Activated T-helper 1 cell treated with anti-CD3 and anti-CD28 coated beads, Interleukin-12 subunit alpha, Interleukin-12 subunit beta, Interleukin-2, Interleukin-4 antibody, amounts not matched to agents 30 ng/mL and 10 ng/mL and 1 ng/mL, durations not matched to agents 14 hours and 24 hours and 36 hours (primary cell): ENCODE data around the gene PGA3. TPM values are rescaled to one million over a fixed set of nuclear protein-coding genes. Genes with fewer than 3 reads are reported as not detected.
"Not testable (repeated sequence)": the region's sequence is repeated elsewhere in the genome, so short reads cannot be mapped to it uniquely, and the experiment has no call there.

ENCODE experiments used
- DNase-seq: peaks from one replicate; pipeline ENCODE4 v3.0.0; 2021; ENCODE audit warnings: low spot score
- H3K27ac Mint-ChIP-seq: one replicate; pipeline ENCODE4 v1.8.0; 2021; ENCODE audit warnings: mild to moderate bottlenecking, mixed read lengths
- H3K27me3 Mint-ChIP-seq: one replicate; pipeline ENCODE4 v1.8.0; 2022; ENCODE audit warnings: mild to moderate bottlenecking, moderate library complexity, mixed read lengths; ENCODE audit not compliant: insufficient read depth
- H3K36me3 Mint-ChIP-seq: one replicate; pipeline ENCODE4 v1.8.0; 2021; ENCODE audit warnings: low read depth, mixed read lengths
- H3K4me1 Mint-ChIP-seq: one replicate; pipeline ENCODE4 v1.8.0; 2021; ENCODE audit warnings: low read depth, mixed read lengths
- H3K4me3 Mint-ChIP-seq: one replicate; pipeline ENCODE4 v1.8.0; 2021; ENCODE audit warnings: mild to moderate bottlenecking, moderate library complexity, mixed read lengths
- H3K9me3 Mint-ChIP-seq: one replicate; pipeline ENCODE4 v1.8.0; 2021; ENCODE audit warnings: mixed read lengths
- intact Hi-C: fragments of 100-400 bp; cut with micrococcal nuclease; formaldehyde crosslinking; loops from one replicate; pipeline ENCODE4 v1.15.1; 2024
- total RNA-seq: library from RNA; stranded (reverse); gene quantifications from 2 replicates; pipeline ENCODE4 v1.2.3, GENCODE V29; 2022

PGA3 gene
- total RNA-seq: not detected in 2 replicates

- intact Hi-C loops, H3K36me3 Mint-ChIP-seq, H3K9me3 Mint-ChIP-seq, H3K4me1 Mint-ChIP-seq, H3K4me3 Mint-ChIP-seq, H3K27ac Mint-ChIP-seq, DNase-seq: not testable (repeated sequence)
- H3K27me3 Mint-ChIP-seq: peaks cover 14% of the 10 kb centered on the region
Measured at GRCh38 chr11:61202950-61203746, at the start of gene PGA3. TSS of gene PGA3 (plus strand) at chr11:61203515. CDS start at chr11:61203565, 50 bp downstream.

DNA sequence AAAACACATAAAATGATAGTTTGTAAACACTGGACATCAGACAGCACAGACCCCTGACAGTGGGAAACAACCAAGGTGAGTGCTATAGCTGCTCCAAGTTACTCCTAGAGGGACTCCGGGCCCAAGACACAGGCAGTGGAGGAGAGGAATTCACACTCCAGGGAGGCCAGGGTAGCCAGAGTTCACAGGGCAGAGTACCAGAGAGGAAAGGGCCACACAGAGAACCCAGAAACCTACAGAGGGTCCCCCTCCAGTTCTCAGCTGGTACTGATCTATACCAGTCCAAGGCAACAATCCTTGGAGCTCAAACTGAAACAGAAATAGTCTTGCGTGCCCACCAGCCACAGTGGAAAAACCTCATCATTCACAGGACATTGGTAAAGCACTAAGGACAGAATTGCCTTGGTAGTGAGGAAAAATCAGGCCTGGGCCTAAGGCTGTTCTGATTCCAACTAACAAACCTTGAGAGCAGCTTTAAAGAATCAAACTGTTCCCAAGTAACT, 49.7 kb upstream of the PGA3 start:
- Mint-ChIP-seq H3K4me1 (peaks cover 13% of the 10 kb centered on the region), H3K27ac (no peak overlapping the region), H3K27me3 (no peaks in the 10 kb centered on the region), H3K4me3 (no peak overlapping the region), H3K36me3 (peaks cover 18% of the 10 kb centered on the region), H3K9me3 (peaks cover 21% of the 10 kb centered on the region)
- intact Hi-C loops: no loop called here
- no peak for DNase-seq

DNA sequence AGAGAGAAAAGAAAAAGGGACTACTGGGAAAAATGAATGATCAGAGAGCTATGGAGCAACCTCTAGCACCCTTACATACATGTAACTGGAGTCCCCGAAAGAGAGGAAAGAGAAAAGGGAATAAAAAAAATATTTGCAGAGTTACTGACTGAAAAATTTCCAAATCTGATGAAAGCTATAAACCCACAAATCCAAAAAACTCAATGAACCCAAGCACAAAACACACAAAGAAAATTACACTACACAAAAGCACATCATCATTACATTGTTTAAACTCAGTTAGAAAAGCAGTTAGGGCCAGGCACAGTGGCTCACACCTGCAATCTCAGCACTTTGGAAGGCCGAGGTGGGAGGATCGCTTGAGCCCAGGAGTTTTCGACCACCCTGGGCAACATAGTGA, 48.8 kb upstream of the PGA3 start:
- Mint-ChIP-seq H3K27me3 (no peaks in the 10 kb centered on the region), H3K36me3 (peaks cover 18% of the 10 kb centered on the region), H3K9me3 (peaks cover 21% of the 10 kb centered on the region), H3K27ac (no peak overlapping the region), H3K4me1 (peaks cover 17% of the 10 kb centered on the region), H3K4me3 (no peak overlapping the region)
- no peak for DNase-seq
- intact Hi-C loops: no loop called here

GRCh38 chr11:61155312-61155711, 48.0 kb upstream of the PGA3 start:
- peaks cover 21% of the 10 kb centered on the region for H3K4me1 Mint-ChIP-seq
- H3K9me3 Mint-ChIP-seq: peaks cover 21% of the 10 kb centered on the region
- no peak for DNase-seq
- no peaks in the 10 kb centered on the region for H3K27me3 Mint-ChIP-seq
- no peak overlapping the region for H3K4me3 Mint-ChIP-seq
- intact Hi-C loops: no loop called here
- no peak overlapping the region for H3K27ac Mint-ChIP-seq
- H3K36me3 Mint-ChIP-seq: peaks cover 18% of the 10 kb centered on the region

DNA sequence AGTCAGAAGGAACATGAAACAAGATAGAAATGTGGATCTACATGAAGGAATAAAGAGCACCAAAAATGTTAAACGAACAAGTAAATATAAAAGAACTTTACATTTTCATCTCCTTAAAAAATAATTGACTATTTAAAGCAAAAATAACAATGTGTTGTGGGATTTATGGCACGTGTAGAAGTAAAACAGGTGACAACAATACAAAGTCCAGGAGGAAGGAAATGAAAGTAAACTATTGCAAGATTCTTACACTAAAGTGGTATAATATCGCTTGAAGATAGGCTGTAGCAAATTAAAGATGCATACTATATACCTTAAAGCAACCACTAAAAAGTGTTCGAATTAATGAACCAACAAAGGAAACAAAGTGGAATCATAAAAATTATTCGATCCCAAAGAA, 47.6 kb upstream of the PGA3 start:
- no peaks in the 10 kb centered on the region for H3K27me3 Mint-ChIP-seq
- intact Hi-C loops: no loop called here
- no peak overlapping the region for H3K27ac Mint-ChIP-seq

DNA sequence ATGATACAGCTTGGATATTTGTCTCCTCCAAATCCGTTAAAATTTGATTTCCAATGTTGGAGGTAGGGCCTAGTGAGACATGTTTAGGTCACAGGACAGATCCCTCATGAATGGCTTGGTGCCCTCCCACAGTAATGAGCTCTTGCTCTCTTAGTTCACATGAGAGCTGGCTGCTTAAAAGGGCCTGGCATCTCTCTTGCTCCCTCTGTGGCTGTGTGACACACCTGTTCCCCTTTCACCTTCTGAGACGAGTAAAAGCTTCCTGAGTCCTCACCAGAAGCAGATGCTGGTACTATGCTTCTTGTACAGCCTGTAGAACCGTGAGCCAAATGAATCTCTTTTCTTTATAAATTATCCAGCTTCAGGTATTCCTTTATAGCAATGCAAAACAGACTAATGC, 45.6 kb upstream of the PGA3 start:
- peaks cover 21% of the 10 kb centered on the region for H3K9me3 Mint-ChIP-seq
- no peak for DNase-seq
- no peaks in the 10 kb centered on the region for H3K27me3 Mint-ChIP-seq
- H3K27ac Mint-ChIP-seq: no peak overlapping the region
- intact Hi-C loops: no loop called here
- H3K4me3 Mint-ChIP-seq: no peak overlapping the region
- H3K4me1 Mint-ChIP-seq: peaks cover 40% of the 10 kb centered on the region
- peaks cover 18% of the 10 kb centered on the region for H3K36me3 Mint-ChIP-seq

More for the DNA sequence above, 47.6 kb upstream of the PGA3 start:
- Mint-ChIP-seq H3K4me3 (no peak overlapping the region), H3K4me1 (peaks cover 25% of the 10 kb centered on the region), H3K9me3 (peaks cover 21% of the 10 kb centered on the region), H3K36me3 (peaks cover 18% of the 10 kb centered on the region)
- DNase-seq: no peak

- Mint-ChIP-seq H3K27me3 (no peaks in the 10 kb centered on the region), H3K4me3 (peak overlapping the region; percentile 20), H3K27ac (no peak overlapping the region), H3K4me1 (peaks cover 47% of the 10 kb centered on the region), H3K36me3 (peaks cover 18% of the 10 kb centered on the region), H3K9me3 (peaks cover 21% of the 10 kb centered on the region)
- DNase-seq: no peak
- intact Hi-C loops: no loop called here
Measured at GRCh38 chr11:61158691-61159381, 44.5 kb upstream of the PGA3 start.

DNA sequence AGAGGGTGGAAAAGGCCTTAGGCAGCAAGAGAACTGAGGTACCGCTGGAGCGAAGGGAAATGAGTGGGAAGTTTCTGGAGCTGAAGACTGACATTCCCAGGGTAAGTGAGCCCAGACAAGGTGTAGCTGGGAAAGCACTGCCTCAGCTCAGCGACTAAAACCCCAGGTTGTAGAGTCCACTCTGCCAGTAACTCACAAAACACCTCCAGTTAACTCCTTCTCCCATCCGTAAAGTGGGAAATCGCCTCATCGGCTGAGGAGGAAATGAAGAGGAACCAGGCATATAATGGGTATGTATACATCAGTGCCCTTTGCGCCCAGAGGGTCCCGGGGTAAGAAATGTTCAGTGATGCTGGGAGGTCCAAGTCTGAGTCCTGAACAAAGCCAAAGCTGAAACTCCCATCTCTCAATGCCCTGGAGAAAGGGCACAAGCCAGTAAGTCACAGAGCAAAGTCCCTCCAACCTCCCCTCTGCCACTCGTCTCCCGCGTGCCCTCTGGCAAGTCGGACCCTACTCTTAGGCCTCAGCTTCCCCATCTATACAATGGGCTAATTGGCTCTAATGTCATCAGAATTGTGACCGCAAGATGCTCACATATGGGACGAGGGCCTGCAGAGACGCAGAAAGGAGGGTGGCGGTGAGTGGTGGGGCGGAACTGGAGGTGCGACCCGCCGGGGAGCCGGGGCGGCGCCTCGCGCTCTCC, 42.7 kb upstream of the PGA3 start:
- Mint-ChIP-seq H3K27me3 (no peaks in the 10 kb centered on the region), H3K4me1 (peaks cover 60% of the 10 kb centered on the region), H3K36me3 (peaks cover 8% of the 10 kb centered on the region), H3K4me3 (peak overlapping the region; percentile 85), H3K9me3 (peaks cover 3% of the 10 kb centered on the region), H3K27ac (peak overlapping the region; percentile 80)
- intact Hi-C loops: loop anchor here (1.0 to 10.0 kb wide), 11 partner anchors 27 to 319 kb away; partner anchors contain the start of genes CYB561A3, PRPF19, SDHAF2 and TMEM138
- DNase-seq: no peak

GRCh38 chr11:61161190-61162091, 41.9 kb upstream of the PGA3 start, which contains the start of gene VPS37C:
TSS of gene VPS37C (minus strand) at chr11:61161426. CDS start at chr11:61138829, 22,597 bp downstream.
- Mint-ChIP-seq H3K27ac (peak within 1 kb of the TSS; percentile 91), H3K9me3 (peaks cover 3% of the 10 kb centered on the region), H3K36me3 (peaks cover 4% of the 10 kb centered on the region), H3K4me1 (peaks cover 60% of the 10 kb centered on the region), H3K4me3 (peak within 1 kb of the TSS; percentile 89), H3K27me3 (no peaks in the 10 kb centered on the region)
- intact Hi-C loops: loop anchor here (1.0 to 10.0 kb wide), 10 partner anchors 26 to 320 kb away; partner anchors contain the start of genes CYB561A3, PRPF19, SDHAF2 and TMEM138
- DNase-seq: peak; percentile 89

DNA sequence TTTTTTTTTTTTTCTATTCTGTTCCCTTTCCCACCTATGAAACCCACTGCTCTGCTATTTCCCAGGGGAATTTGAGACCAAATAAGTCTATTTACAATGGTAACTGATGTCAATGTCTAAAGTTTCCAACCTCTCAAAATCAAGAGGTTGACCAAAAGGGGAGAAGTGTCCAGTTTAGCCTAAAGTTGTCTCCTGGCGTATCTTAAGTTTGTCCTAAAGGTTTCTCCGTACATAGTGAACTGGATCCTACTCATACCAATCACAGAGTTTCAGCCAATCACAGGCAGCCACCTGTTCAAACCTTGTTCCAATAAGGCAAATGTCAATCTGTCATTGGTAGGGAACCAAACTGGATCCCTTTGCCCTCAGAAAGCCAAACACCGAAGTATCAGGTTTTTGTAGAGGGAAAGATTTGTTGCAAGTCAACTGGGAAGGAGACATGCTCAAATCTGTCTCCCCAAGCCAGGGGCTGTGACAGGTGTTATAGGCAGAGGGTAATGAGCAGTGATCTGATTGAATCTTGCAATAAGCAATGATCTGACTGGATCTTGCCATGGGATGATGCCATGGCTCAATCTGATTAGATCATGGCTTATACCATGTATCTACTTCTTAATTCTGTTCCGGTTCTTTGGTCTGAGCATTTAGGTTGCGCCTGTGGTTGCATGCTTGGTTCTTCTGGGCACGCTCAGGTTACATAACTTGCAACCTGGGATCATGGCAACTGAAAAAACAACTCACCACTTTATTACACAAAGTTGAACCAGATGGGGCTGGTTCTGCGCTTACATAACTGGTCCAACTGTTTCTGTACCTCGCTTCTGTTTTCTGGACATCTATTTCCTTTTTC, 41.0 kb upstream of the PGA3 start:
- Mint-ChIP-seq H3K27ac (peak overlapping the region; percentile 91), H3K36me3 (peaks cover 1% of the 10 kb centered on the region), H3K4me3 (peak overlapping the region; percentile 89), H3K27me3 (no peaks in the 10 kb centered on the region), H3K4me1 (peaks cover 60% of the 10 kb centered on the region), H3K9me3 (no peaks in the 10 kb centered on the region)
- intact Hi-C loops: loop anchor here (5.0 to 10.0 kb wide), 2 partner anchors 202 to 270 kb away; partner anchors contain the start of genes CYB561A3, SDHAF2 and TMEM138
- no peak for DNase-seq

DNA sequence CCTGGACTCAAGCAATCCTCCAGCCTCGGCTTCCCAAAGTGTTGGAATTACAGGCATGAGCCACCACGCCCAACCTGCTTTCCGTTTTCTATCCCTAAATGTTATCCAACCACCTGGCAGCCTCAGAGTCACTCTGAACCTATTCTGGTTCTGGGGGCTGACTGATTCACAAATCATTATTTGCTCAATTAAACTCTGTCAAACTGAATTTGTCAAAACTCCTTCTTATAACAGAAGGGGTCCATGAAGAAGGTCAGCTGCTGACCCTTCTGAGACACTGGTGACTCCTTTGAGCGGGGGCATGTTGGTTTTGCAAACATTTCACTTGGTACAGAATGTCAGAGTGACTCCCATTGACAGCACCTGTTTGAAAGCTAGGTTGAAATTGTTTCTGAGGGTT, 40.3 kb upstream of the PGA3 start:
- H3K4me1 Mint-ChIP-seq: peaks cover 60% of the 10 kb centered on the region
- H3K4me3 Mint-ChIP-seq: no peak overlapping the region
- DNase-seq: no peak
- no peaks in the 10 kb centered on the region for H3K27me3 Mint-ChIP-seq
- intact Hi-C loops: loop anchor here (5.0 to 10.0 kb wide), 2 partner anchors 202 to 269 kb away; partner anchors contain the start of genes CYB561A3, SDHAF2 and TMEM138
- H3K36me3 Mint-ChIP-seq: peaks cover 4% of the 10 kb centered on the region
- H3K27ac Mint-ChIP-seq: no peak overlapping the region
- H3K9me3 Mint-ChIP-seq: no peaks in the 10 kb centered on the region
